Endometrial microvascular endothelial cells (primary cell): ENCODE measurements around the gene ATXN2. TPM values are rescaled to one million over a fixed set of nuclear protein-coding genes. Genes with fewer than 3 reads are reported as not detected.
"Not testable (repeated sequence)": the region's sequence is repeated elsewhere in the genome, so short reads cannot be mapped to it uniquely, and the experiment has no call there.

Source experiments
- in situ Hi-C: cut with HindIII; loops from 2 replicates; pipeline ENCODE4 v1.10.0; 2017; ENCODE audit warnings: low sequenced_read_pairs, low pct_unique_long_range_greater_than_20kb; ENCODE audit errors: inconsistent ontology term
- total RNA-seq: library from RNA; depleted of rRNA; stranded (reverse); fragments of >200 nt; gene quantifications from one replicate; pipeline ENCODE4 v1.2.3, GENCODE V29; 2015; ENCODE audit errors: inconsistent ontology term

The ATXN2 gene
- total RNA-seq, 1 donor from 2014 or later = 22.0 TPM

DNA sequence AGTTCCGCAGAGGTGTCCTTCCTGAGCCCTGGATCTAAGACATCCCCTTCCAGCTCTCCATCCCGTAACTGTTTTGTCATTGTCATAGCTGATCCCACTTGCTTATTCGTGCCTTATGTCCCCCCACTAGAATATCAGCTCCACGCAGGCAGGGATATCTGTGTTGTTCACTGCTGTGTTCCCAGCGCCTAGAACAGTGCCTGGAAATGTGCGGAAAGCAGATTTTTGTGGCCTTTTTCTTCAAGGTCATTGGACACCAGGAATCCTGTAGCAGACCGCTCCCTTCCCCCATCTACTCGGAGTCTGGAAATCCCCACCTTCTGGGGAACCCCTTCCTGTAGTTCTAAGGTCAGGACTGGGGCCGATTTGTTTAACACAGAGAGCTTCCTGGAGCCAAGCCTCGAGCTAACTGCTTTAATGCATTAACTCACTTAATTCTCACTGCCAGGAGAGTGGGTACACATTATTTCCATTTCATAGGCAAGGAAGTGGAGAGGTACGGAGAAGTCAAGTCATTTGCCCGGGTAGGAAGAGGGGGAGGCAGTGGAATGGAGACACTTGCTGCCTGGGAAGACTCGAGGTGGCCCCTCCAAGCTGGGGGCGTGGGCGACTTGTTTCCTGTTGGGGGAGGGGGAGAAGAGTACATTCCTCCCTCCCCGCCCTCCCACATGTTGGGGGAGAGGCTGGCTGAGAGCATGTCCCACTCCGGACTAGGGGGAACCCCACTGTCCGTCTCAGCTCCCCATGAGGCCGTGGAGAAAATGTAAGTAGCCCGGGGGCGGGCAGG lies 194.6 kb downstream of the ATXN2 start:
- in situ Hi-C loops = no loop called here

DNA sequence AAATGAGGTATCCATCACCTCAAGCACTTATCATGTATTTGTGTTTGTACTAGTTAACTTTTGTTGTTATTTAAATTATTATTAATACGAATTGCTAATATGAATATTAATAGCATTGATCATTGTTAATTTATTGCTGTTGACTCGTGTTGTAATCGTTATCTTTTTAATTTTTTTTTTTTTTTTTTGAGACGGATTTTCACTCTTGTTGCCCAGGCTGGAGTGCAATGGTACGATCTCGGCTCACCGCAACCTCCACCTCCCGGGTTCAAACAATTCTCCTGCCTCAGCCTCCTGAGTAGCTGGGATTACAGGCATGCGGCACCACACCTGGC lies 196.7 kb downstream of the ATXN2 start:
- in situ Hi-C loops = not testable (repeated sequence)

Other genes starting within 250 kb of the ATXN2 start
- 6.0 TPM for gene PHETA1, start 230.2 kb downstream of the ATXN2 start, total RNA-seq
- 152 TPM for gene SH2B3, start 193.4 kb downstream of the ATXN2 start, total RNA-seq
- gene BRAP, start 86.6 kb upstream of the ATXN2 start, total RNA-seq = 15.5 TPM
- gene ACAD10, start 86.7 kb upstream of the ATXN2 start, total RNA-seq = 33.2 TPM
- 52.8 TPM for gene ALDH2, start 167.6 kb upstream of the ATXN2 start, total RNA-seq
- 40.8 TPM for gene MAPKAPK5, start 242.9 kb upstream of the ATXN2 start, total RNA-seq